Activated naive CD4-positive, alpha-beta T cell treated with anti-CD3 and anti-CD28 coated beads, Interleukin-2, amount 50 U/mL, for 72 hours (primary cell): ENCODE results near the gene SULT1A2. TPM values are rescaled to one million over a fixed set of nuclear protein-coding genes. Genes with fewer than 3 reads are reported as not detected.
A peak's percentile ranks its signal among the peaks of the same experiment; 100 is the strongest.
"Not testable (repeated sequence)": the region's sequence is repeated elsewhere in the genome, so short reads cannot be mapped to it uniquely, and the experiment has no call there.

ENCODE experiments used
- ATAC-seq, 2 donors: fragments of 150-1000 bp; cut with Tn5 transposase; 2 replicates each; pipeline ENCODE4 v1.10.0; 2021; ENCODE audit warnings: mild to moderate bottlenecking in 2 of 2, moderate library complexity in 2 of 2
- DNase-seq, 2 donors: peaks; one replicate each; pipeline ENCODE4 v3.0.0; 2021 to 2022; ENCODE audit warnings: low spot score in 2 of 2
- H3K27ac Mint-ChIP-seq, 2 donors: one replicate each; pipeline ENCODE4 v1.8.0; 2022; ENCODE audit warnings: mild to moderate bottlenecking in 2 of 2, mixed read lengths in 2 of 2
- H3K36me3 Mint-ChIP-seq, 2 donors: one replicate each; pipeline ENCODE4 v1.8.0; 2022; ENCODE audit warnings: mixed read lengths in 2 of 2
- H3K9me3 Mint-ChIP-seq, 2 donors: one replicate each; pipeline ENCODE4 v1.8.0; 2022; ENCODE audit warnings: mixed read lengths in 2 of 2
- total RNA-seq, 2 donors: library from RNA; stranded (reverse); gene quantifications; one replicate each; pipeline ENCODE4 v1.2.3, GENCODE V29; 2022

The SULT1A2 gene
- total RNA-seq = under 1 TPM; 0.30 to 0.54 TPM

DNA sequence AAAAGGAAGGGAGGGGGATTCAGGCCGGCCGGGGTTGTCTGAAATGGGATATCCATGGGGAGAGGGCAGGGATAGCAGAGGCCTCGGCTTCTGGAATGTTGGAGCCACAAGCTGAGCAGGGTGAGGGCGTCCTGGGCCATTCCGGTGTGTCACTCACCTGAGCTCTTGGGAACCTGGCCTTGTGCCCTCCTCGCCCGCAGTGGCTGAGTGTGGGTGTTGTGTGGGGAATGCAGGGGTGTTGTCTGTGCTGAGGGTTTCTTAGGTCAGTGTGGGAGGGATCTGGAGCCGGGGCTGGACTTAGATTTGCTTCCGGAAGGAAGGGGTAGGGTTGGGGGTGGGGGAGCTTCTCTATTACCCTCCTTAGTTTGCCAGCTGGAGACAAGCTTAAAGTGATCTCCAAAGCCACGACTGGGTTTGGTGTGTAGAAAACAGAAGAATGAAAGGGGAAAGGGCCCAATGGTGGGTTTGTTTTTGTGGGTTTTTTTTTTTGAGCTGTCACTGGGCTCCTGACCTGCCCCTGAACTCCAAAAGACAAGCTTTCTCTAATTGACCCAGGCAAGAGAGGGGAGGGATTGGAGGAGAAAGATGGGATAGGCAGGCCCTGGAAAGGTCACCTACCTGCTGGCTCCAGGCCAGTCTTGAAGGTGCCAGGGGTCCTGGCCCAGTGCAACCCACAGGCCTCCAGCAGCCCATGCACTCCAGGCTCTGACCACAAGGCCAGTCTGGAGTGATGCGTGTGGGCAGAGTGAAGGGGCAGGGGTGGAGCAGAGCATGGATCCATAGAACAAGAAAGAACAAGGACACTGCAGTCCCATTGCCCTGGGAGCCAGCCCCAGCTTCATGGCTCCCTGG is at the start of gene SULT1A2:
TSS of gene SULT1A2 (minus strand) at position 211 of the 852 bp plus-strand sequence. CDS start 1,120 bp downstream, outside the sequence.
- DNase-seq (no peak), ATAC-seq (no peak)
- Mint-ChIP-seq H3K9me3 (no peaks in the 10 kb centered on the region), H3K36me3 (no peaks in the 10 kb centered on the region), H3K27ac (peak within 1 kb of the TSS; percentile 50 to 64)

DNA sequence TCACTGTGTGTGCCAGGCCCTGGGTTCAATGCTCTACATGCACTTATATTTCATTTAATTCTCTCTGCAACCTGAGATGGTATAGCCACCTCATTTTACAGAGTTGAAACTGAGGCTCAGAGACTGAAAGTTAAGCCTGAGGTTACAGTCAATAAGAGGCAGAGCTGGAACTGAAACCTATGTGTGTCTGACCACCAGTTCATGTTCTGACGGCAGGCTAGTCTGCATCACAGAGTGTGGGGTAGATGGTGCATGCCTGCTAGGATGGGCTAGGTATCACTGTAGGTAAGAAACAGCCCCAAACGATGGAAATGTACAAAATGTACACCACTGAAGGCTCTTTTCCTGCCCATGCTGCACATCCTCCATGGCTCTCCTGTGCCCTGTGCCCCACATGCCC is 43.1 kb upstream of the SULT1A2 start:
- not testable (repeated sequence) for ATAC-seq, H3K36me3 Mint-ChIP-seq, H3K27ac Mint-ChIP-seq, H3K9me3 Mint-ChIP-seq, DNase-seq

DNA sequence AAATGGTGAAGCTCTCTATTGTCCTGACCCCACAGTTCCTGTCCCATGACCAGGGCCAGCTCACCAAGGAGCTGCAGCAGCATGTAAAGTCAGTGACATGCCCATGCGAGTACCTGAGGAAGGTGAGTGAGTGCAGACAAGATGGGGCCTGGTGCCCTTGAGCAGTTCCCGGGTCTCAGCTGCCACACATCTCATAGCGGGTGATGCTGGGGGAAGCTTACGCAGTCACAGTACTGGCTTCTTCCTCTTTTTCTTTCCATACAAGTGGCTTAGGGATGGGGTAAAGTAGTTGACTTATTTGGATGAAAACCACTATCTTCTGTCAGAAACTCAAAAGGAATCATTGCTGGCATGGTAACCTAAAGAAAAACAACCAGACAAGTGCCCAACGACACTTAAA is 41.5 kb upstream of the SULT1A2 start:
- H3K27ac Mint-ChIP-seq, ATAC-seq, H3K36me3 Mint-ChIP-seq, DNase-seq, H3K9me3 Mint-ChIP-seq: not testable (repeated sequence)

DNA sequence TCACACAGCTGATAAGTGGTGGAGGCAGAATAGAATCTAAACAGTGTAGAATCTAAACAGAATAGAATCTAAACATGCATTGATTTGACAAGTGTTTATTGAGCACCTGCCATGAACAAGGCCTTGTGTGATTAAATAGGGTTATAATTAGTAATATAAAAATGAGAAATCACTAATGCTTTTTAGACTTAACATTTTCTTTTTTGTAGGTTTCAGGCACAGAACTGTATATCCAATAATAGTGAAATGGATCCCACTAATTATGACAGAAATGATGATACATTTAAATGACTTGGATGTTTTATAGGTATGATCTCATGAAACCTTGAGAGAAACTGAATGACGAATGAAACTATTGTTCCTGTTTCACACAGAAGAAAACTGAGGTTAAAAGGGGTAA is 40.9 kb upstream of the SULT1A2 start, which contains the start of gene NPIPB8:
TSS of gene NPIPB8 (plus strand) at position 301 of the 400 bp plus-strand sequence. CDS start 296 bp downstream, outside the sequence.
- H3K27ac Mint-ChIP-seq, DNase-seq, H3K9me3 Mint-ChIP-seq, ATAC-seq, H3K36me3 Mint-ChIP-seq: not testable (repeated sequence)

DNA sequence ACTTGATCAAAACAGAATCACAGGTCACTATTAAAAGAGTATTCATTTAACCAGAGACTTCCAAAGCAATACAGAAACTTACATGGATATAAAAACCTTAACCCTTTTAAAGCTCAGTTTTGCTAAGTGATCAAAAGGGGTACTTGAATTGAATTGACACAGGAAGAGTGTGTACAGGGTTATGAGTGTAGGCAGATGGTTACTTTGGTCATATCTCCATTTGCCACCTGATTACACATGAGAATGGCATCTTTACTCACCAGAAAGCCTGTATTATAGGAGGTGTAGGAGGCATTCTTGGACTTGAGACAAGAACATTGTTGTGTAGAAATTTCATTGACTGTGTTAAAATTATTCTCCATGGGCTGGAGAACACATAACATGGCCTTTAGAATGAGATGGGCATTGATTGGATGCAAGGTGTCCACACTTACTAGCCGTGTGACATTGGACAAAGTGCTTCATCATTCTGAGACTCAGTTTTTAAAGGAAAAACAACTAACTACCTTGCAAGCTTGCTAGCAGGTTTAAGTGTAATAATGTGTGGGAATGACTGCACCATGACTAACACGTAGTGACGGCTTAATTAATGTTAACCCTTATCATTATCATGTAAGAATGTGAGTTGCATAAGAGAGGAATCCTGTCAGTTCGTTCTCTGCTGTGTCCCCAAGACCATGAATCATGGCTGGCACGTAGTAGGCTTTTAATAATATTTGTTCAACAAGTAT is 39.4 kb upstream of the SULT1A2 start:
- not testable (repeated sequence) for DNase-seq, H3K27ac Mint-ChIP-seq, ATAC-seq, H3K9me3 Mint-ChIP-seq, H3K36me3 Mint-ChIP-seq

DNA sequence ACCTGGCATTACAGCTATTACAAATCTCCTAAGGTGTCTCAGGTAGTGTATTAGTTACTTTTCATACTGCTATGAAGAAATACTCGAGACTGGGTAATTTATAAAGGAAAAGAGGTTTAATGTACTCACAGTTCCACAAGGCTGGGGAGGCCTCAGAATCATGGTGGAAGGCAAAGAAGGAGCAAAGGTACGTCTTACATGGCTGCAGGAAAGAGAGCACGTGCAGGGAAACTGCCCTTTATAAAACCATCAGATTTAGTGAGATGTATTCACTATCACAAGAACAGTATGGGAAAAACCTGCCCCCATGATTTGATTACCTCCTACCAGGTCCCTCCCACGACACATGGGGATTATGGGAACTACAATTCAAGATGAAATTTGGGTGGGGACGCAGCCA is 34.1 kb upstream of the SULT1A2 start:
- not testable (repeated sequence) for DNase-seq, H3K36me3 Mint-ChIP-seq, H3K9me3 Mint-ChIP-seq, H3K27ac Mint-ChIP-seq, ATAC-seq

DNA sequence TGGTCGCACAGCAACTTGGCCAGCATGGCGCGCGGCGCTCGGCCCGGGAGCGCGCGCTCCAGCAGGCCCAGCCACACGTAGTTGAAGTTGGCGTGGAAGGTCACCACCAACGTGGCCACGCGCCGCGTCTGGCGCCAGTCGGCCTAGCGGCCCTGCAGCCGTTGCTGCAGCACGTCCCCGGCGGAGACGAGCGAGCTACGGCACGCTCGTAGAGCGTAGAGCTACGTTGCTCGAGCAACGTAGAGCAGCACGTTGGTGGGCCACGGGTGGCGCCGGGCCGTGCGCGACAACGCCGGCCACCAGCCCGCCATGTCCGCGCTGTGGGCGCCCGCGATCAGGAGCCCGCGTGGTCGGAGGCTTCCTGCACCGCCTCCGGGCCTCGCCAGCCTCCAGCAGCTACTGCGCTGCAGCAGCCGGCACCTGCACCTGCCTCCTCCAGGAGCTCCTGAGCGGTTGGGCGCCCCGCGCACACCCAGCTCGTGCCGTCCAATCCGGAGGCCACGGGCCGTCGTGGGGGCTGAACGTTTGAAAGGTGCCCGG is 26.4 kb upstream of the SULT1A2 start:
- ATAC-seq = peak; percentile 94 to 98

DNA sequence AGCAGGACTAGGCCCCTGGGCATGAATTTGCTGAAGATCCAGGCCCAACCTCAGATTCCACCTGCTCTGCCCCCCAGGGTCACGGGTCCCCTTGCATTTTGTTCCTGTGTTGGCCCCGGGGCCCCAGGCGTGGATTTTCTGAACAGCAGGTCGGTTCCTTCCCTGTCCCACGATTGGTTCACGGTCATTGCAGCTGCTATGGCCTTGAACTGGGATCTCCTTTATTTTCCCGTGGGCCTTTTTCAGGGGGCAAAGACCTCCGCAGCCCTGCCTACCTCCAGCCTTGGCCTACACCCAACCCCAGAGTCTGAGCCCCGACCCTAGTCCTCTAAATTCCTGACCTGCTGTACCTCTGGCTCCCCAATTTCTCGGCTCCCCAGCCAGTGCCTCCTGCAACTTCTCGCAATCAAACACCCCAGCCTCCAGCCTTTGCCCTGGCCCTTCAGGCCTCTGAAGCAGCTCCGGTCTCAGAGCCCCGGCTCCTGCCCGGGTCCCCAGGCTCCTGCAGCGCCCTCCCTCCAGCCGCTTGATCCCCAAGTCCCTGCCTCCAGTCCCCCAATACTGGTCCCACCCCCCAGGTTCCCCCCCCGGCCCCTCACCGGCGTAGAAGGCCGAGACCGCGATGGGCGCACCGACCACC is 25.8 kb upstream of the SULT1A2 start:
- DNase-seq, H3K36me3 Mint-ChIP-seq, H3K9me3 Mint-ChIP-seq: not testable (repeated sequence)
- ATAC-seq = peak; percentile 10 to 13
- peak overlapping the region; percentile 74 to 84 for H3K27ac Mint-ChIP-seq

More for the DNA sequence above, 26.4 kb upstream of the SULT1A2 start:
- Mint-ChIP-seq H3K36me3 (no peaks in the 10 kb centered on the region), H3K27ac (peak overlapping the region in 1 of 2 donors; percentile 84), H3K9me3 (no peaks in the 10 kb centered on the region)
- peak; percentile 72 to 73 for DNase-seq

DNA sequence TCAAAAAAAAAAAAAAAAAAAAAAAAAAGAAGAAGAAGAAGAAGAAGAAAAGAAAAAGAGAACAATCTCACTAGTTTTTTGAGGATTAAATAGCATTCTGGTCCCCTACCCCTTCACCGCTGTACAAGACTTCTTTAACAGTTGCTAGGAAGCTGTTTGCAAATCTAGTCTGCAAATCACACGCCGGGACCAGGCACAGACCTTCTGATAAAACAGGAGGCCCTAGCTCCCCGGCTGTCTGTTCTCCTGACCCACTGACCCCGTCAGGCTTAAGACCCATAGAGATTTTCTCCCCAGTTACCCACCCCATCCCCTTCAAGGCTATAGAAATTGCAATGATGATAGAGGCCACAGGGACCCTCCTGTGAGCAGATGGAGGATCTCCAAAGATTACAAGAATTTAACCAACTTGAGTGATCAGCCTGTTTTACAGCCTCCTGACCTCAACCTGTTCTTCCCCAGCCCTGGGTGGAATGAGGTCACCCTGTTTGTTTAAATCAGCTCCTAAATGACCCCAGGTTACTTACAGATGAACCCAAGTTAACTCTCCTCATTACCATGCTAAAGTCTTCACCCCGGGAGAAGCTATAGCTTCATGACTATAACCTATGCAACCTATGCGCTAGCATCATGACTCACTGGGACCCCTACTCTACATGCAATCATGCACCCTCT is 24.8 kb upstream of the SULT1A2 start:
- Mint-ChIP-seq H3K27ac (peak overlapping the region in 1 of 2 donors; percentile 84), H3K9me3 (no peaks in the 10 kb centered on the region)
- no peak for ATAC-seq

DNA sequence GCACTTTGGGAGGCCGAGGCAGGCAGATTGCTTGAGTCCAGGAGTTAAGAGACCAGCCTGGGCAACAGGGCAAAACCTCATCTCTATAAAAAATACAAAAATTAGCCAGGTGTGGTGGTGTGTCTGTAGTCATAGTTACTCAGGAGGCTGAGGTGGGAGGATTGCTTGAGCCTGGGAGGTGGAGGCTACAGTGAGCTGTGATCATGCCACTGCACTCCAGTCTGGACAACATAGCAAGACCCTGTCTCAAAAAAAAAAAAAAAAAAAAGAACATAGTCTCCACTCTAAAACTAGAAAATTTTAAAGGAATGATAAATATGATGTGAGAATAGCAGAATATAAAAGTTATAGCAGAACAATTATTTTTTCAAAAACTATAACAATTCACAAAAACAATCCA is 23.5 kb upstream of the SULT1A2 start:
- not testable (repeated sequence) for ATAC-seq

More for the DNA sequence above, 24.8 kb upstream of the SULT1A2 start:
- no peak for DNase-seq
- no peaks in the 10 kb centered on the region for H3K36me3 Mint-ChIP-seq

DNA sequence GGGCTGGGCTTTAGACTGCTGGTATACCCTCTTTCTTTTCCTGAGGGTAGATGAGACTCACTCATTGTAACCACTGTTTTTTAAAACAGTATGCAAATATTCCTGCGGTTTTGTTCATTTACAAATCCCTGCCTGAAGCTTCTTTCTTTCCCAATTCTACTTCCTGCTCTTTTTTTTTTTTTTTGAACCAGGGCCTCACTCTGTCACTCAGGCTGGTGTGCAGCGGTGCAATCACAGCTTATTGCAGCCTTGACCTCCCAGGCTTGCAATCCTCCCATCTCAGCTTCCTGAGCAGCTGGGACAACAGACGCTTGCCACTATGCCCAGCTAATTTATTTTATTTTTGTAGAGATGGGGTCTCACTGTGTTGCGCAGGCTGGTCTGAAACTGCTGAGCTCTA is 21.0 kb upstream of the SULT1A2 start:
- H3K27ac Mint-ChIP-seq = peak overlapping the region in 1 of 2 donors; percentile 88
- DNase-seq = no peak

More for the DNA sequence above, 23.5 kb upstream of the SULT1A2 start:
- not testable (repeated sequence) for DNase-seq, H3K36me3 Mint-ChIP-seq, H3K27ac Mint-ChIP-seq, H3K9me3 Mint-ChIP-seq

DNA sequence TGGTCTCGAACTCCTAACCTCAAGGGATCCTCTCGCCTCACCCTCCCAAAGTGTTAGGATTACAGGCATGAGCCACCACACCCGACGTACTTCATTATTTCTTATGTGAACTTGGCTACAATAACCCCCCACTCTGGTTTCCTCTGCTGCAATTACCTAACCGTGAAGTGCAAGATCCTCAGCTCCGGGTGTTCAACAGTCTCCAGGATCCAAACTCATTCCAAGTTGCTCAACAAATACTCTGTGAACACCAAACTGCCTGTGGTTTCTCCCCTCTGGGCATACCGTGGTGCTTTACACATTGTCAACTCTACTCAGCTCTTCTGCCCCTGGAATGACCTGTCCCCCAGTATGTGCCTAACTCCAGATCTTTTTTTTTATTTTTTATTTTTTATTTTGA is 19.8 kb upstream of the SULT1A2 start:
- DNase-seq (no peak), ATAC-seq (no peak)
- Mint-ChIP-seq H3K36me3 (no peaks in the 10 kb centered on the region), H3K9me3 (no peaks in the 10 kb centered on the region), H3K27ac (no peak overlapping the region)

More for the DNA sequence above, 21.0 kb upstream of the SULT1A2 start:
- no peaks in the 10 kb centered on the region for H3K36me3 Mint-ChIP-seq
- no peaks in the 10 kb centered on the region for H3K9me3 Mint-ChIP-seq
- no peak for ATAC-seq

DNA sequence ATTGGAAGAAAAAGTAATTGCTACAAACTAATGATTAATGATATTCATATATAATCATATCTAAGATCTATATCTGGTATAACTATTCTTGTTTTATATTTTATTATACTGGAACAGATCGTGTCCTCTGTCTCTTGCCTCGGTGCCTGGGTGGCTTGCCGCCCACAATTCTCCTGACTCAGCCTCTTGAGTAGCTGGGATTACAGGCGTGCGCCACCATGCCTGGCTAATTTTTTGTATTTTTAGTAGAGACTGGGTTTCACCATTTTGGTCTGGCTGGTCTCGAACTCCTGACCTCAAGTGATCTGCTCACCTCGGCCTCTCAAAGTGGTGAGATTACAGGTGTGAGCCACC is 19.4 kb upstream of the SULT1A2 start:
- not testable (repeated sequence) for H3K36me3 Mint-ChIP-seq, H3K27ac Mint-ChIP-seq, H3K9me3 Mint-ChIP-seq, ATAC-seq, DNase-seq

DNA sequence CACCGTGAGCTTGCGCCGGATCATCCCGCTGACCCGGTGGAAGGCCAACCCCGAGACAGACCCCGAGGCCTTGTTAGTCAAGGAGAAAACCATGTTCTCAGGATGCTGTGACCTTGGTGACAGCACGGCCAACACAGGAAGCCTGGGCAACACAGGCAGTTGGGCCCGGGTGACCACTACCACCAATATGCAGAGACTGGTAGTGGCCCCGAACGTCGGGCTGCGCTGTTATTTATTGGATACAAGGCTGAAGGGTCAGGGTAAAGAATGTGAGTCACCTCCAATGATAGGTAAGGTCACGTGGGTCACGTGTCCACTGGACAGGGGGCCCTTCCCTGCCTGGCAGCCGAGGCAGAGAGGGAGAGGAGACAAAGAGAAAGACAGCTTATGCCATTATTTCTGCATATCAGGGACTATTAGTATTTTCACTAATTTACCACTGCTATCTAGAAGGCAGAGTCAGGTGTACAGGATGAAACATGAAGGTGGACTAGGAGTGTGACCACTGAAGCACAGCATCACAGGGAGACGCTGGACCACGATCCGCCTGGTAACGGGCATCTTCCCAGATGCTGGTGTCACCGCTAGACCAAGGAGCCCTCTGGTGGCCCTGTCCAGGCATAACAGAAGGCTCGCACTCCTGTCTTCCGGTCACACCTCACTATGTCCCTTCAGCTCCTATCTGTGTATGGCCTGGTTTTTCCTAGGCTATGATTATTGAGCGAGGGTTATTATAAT is 18.8 kb upstream of the SULT1A2 start:
- DNase-seq, H3K36me3 Mint-ChIP-seq, ATAC-seq, H3K27ac Mint-ChIP-seq, H3K9me3 Mint-ChIP-seq: not testable (repeated sequence)

DNA sequence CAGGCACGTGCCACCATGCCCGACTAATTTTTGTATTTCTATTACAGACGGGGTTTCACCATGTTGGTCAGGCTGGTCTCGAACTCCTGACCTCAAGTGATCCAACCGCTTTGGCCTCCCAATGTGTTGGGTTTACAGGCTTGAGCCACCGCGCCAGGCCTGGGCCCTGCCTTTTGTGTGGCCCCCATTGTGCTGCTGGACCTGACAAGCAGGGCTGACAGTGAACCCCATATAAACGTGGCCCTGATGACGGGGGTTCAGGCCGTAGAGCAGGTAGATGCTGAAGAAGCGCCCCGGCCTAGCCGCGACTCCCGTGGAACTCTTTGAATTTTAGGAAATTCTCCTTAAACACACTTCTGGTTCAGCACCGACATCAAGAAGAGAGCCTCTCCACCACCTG is 17.7 kb upstream of the SULT1A2 start:
- not testable (repeated sequence) for H3K9me3 Mint-ChIP-seq, H3K36me3 Mint-ChIP-seq, ATAC-seq, H3K27ac Mint-ChIP-seq, DNase-seq
